Aorta (tissue), 5 donors: ENCODE results near the gene CERT1. TPM values are rescaled to one million over a fixed set of nuclear protein-coding genes. Genes with fewer than 3 reads are reported as not detected.
A peak's percentile ranks its signal among the peaks of the same experiment; 100 is the strongest.
"Not testable (repeated sequence)": the region's sequence is repeated elsewhere in the genome, so short reads cannot be mapped to it uniquely, and the experiment has no call there.

ENCODE experiments used
- ATAC-seq: fragments of 200-7000 bp; cut with Tn5 transposase; one replicate; pipeline ENCODE4 v1.9.1; 2022; ENCODE audit warnings: moderate library complexity; ENCODE audit not compliant: low FRiP score
- DNase-seq, 2 donors: peaks; one replicate each; pipeline ENCODE4 v3.0.0-alpha.2; 2020
- H3K27ac ChIP-seq, 2 donors: one replicate each; pipeline ENCODE4 v1.5.1; 2013; ENCODE audit warnings: low read length in 2 of 2, mild to moderate bottlenecking in 2 of 2, moderate library complexity in 2 of 2, control low read depth in 1 of 2, inconsistent platforms in 1 of 2, low read depth in 1 of 2
- H3K27me3 ChIP-seq, 2 donors: one replicate each; pipeline ENCODE4 v1.6.1; 2013; ENCODE audit warnings: control low read depth in 1 of 2, low read length in 1 of 2, mild to moderate bottlenecking in 1 of 2, moderate library complexity in 1 of 2; ENCODE audit not compliant: insufficient read depth in 2 of 2, control insufficient read depth in 1 of 2
- H3K36me3 ChIP-seq, 2 donors: one replicate each; pipeline ENCODE4 v1.6.1; 2013; ENCODE audit warnings: control low read depth in 1 of 2, low read length in 1 of 2, mild to moderate bottlenecking in 1 of 2; ENCODE audit not compliant: insufficient read depth in 2 of 2, control insufficient read depth in 1 of 2
- H3K4me1 ChIP-seq, 2 donors: one replicate each; pipeline ENCODE4 v1.6.1; 2013; ENCODE audit warnings: low read length in 2 of 2, control low read depth in 1 of 2, mild to moderate bottlenecking in 1 of 2, moderate library complexity in 1 of 2; ENCODE audit not compliant: insufficient read depth in 2 of 2, control insufficient read depth in 1 of 2
- H3K4me3 ChIP-seq, 2 donors: one replicate each; pipeline ENCODE4 v1.5.1; 2013; ENCODE audit warnings: low read length in 2 of 2, control low read depth in 1 of 2, mild to moderate bottlenecking in 1 of 2
- H3K9me3 ChIP-seq: one replicate; pipeline ENCODE4 v1.6.1; 2013; ENCODE audit warnings: mild to moderate bottlenecking, low read length; ENCODE audit not compliant: control insufficient read depth
- WGBS, 2 donors: extraction: QIAGEN DNeasy Blood & Tissue Kit; methylation state at CpG; one replicate each; pipeline ENCODE4 v1.1.7; 2013; 5-methylcytosine and 5-hydroxymethylcytosine counted together
- intact Hi-C, 2 donors: fragments of 100-400 bp; cut with DNase I; formaldehyde crosslinking; loops; one replicate each; pipeline versions ENCODE4 v1.14.2 to v1.15.0; 2022
- polyA plus RNA-seq, 2 donors: library from polyadenylated mRNA; stranded (reverse); fragments of 200-250 nt; gene quantifications; one replicate each; pipeline ENCODE4 v1.2.3, GENCODE V29; 2013
- total RNA-seq, 2 donors: library from RNA; stranded (reverse); fragmentation: NEBNext Ultra II Directional; extraction: Animal tissue kit (Norgen Biotek cat#: 25700); gene quantifications; one replicate each; pipeline ENCODE4 v1.2.1, GENCODE V29; 2021
- donor health status: healthy with polysubstance abuse.
- donor health status: Bipolar disorder and iron deficiency.
- donor health status: DM: no; HTN: no; CAD: no.
- donor health status: DM: no; HTN: no; CAD: no.
- donor health status: DM: yes; HTN: yes; CAD: no.

CERT1 gene
- total and polyA plus RNA-seq, 4 donors: 14.5 to 41.7 (median 24.6) TPM

DNA sequence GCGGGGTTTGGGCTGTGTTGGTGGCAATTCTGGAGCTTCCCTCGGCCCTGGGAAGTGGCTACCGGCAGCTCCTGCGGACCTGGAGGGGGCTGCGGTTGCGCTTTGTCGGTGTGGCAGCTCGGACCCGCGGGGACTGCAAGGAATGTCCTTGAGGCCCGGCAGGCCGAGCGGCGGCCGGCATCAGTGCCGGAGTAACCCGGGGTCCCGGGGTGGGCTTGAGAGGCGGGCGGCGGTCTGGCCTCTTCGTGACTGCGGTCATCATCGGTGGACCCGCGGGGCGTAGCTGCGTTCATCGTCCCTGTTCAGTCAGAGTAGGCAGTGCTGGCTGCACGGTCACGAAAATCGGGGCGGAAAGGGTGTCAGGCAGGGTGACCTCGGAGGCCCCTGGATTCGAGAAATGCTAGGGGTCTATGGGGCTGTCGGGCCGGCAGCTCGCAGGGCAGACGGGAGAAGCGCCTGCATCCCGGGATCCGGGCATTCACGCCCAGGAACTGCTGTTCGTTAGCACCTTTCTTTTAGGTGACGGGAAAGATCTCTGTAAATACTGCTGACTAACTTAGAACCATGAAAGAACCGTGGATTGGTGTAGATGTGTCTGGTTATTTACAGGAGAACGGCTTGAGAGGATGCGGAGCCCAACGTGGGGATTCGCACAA lies 173.9 kb downstream of the CERT1 start:
- ATAC-seq (peak; percentile 56), DNase-seq (peak; percentile 67 to 84)
- Histone ChIP-seq H3K27me3 (no peaks in the 10 kb centered on the region), H3K4me1 (no peaks in the 10 kb centered on the region), H3K36me3 (no peaks in the 10 kb centered on the region), H3K4me3 (peak overlapping the region; percentile 75 to 99), H3K27ac (peak overlapping the region in 1 of 2 donors; percentile 82), H3K9me3 (no peaks in the 10 kb centered on the region)
- intact Hi-C loops: loop anchor here (2.0 to 10.0 kb wide), 8 partner anchors 100 to 573 kb away; partner anchors contain the start of genes ANKRD31 (in 2 of the 2), GFM2 (in 2 of the 2), NSA2 (in 2 of the 2) and CERT1 (in 1 of the 2)
- WGBS, 2 donors: 0 to 1% methylated on average over 49 to 50 of the region's 50 CpGs

DNA sequence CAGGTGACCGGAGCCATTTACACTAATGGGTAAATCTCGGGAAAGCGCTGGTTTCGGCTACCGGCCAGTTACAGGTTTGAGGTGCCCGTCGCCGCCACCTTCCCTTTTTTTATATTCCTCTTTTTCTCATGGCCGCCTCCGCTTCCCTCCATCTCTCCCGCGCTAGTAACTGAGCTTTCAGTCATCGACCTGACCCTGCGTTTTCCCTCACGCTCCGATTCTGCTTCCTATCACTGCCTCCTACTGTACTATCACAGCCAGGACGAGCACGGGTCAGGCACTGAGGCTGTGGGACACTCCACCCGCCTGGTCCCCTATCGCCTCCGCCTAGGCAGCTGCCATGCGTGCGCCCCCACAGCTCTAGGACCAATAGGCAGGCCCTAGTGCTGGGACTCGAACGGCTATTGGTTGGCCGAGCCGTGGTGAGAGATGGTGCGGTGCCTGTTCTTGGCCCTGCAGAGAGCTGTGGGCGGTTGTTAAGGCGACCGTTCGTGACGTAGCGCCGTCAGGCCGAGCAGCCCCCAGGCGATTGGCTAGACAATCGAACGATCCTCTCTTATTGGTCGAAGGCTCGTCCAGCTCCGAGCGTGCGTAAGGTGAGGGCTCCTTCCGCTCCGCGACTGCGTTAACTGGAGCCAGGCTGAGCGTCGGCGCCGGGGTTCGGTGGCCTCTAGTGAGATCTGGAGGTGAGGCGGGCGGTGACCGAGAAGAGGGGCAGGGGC lies 174.7 kb downstream of the CERT1 start, which contains the start of gene HMGCR:
Gene HMGCR (plus strand): TSS at position 606 of the 722 bp plus-strand sequence. CDS start 5,386 bp downstream, outside the sequence.
- intact Hi-C loops: loop anchor here (2.0 to 10.0 kb wide), 8 partner anchors 99 to 572 kb away; partner anchors contain the start of genes ANKRD31 (in 2 of the 2), GFM2 (in 2 of the 2), NSA2 (in 2 of the 2) and CERT1 (in 1 of the 2)
- no peaks in the 10 kb centered on the region for H3K4me1 ChIP-seq
- peak; percentile 99 for ATAC-seq
- no peaks in the 10 kb centered on the region for H3K27me3 ChIP-seq
- no peaks in the 10 kb centered on the region for H3K36me3 ChIP-seq
- peak within 1 kb of the TSS; percentile 75 to 99 for H3K4me3 ChIP-seq
- peak within 1 kb of the TSS in 1 of 2 donors; percentile 82 for H3K27ac ChIP-seq
- no peaks in the 10 kb centered on the region for H3K9me3 ChIP-seq
- 0% methylated on average over 56 of the region's 56 CpGs for WGBS, 2 donors
- DNase-seq: peak; percentile 99

DNA sequence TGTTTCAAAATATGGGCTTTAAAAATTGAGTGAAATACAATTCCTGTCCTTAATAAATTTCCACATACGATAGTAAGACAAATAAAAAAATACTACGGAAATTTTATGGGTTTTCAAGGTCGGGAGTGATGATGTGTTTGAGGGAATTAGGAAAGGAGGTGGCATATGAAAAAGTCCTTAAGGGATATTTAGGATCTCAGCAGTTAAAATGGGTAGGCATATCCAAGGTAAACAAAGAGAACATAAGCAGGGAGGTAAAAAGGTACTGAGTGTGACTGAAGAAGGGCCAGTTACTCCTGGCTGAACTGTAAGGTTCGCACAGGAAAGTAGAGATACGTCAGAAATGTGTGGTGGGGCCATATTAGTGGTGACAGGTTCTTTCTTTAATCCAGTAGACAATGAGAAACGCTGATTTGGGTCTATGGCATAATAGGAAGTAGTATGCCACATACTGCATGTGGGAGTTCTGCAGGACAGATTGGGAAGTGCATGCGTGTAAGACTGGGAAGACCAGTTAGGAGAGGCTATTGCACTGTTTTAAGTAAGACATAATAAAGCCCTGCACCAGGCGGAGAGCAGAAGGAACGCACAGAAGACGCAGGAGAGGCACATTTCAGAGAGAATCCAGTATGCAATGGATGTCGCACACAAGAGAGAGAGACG lies 175.3 kb downstream of the CERT1 start:
- Histone ChIP-seq H3K9me3 (no peaks in the 10 kb centered on the region), H3K36me3 (no peaks in the 10 kb centered on the region), H3K27me3 (no peaks in the 10 kb centered on the region), H3K4me3 (peak overlapping the region; percentile 28 to 45), H3K27ac (peak overlapping the region in 1 of 2 donors; percentile 52), H3K4me1 (no peaks in the 10 kb centered on the region)
- WGBS, 2 donors: 5 to 10% methylated on average over 12 of the region's 12 CpGs
- intact Hi-C loops: loop anchor here (2.0 to 10.0 kb wide), 8 partner anchors 99 to 571 kb away; partner anchors contain the start of genes ANKRD31 (in 2 of the 2), GFM2 (in 2 of the 2), NSA2 (in 2 of the 2) and CERT1 (in 1 of the 2)
- DNase-seq: no peak
- peak; percentile 61 for ATAC-seq

GRCh38 chr5:75335486-75335885 lies 175.9 kb downstream of the CERT1 start:
- Histone ChIP-seq H3K27me3 (no peaks in the 10 kb centered on the region), H3K27ac (no peak overlapping the region), H3K4me1 (no peaks in the 10 kb centered on the region), H3K9me3 (no peaks in the 10 kb centered on the region), H3K4me3 (no peak overlapping the region), H3K36me3 (no peaks in the 10 kb centered on the region)
- DNase-seq (no peak), ATAC-seq (no peak)
- 69 to 75% methylated on average over 2 of the region's 2 CpGs for WGBS, 2 donors
- intact Hi-C loops: loop anchor here (5.0 to 10.0 kb wide), 6 partner anchors 98 to 571 kb away; partner anchors contain the start of genes GFM2 (in 2 of the 2), NSA2 (in 2 of the 2), ANKRD31 (in 1 of the 2) and CERT1 (in 1 of the 2)

GRCh38 chr5:75334413-75334812 lies 177.0 kb downstream of the CERT1 start:
- not testable (repeated sequence) for H3K27ac ChIP-seq, H3K9me3 ChIP-seq, H3K36me3 ChIP-seq, DNase-seq, H3K27me3 ChIP-seq, H3K4me1 ChIP-seq, ATAC-seq, H3K4me3 ChIP-seq
- 74 to 81% methylated on average over 9 to 10 of the region's 10 CpGs for WGBS, 2 donors
- intact Hi-C loops: loop anchor here (10.0 kb wide), 2 partner anchors 240 to 570 kb away; partner anchors contain the start of genes GFM2 (in 1 of the 2) and NSA2 (in 1 of the 2)

GRCh38 chr5:75333759-75334158 lies 177.7 kb downstream of the CERT1 start:
- not testable (repeated sequence) for H3K4me1 ChIP-seq, DNase-seq, H3K9me3 ChIP-seq, ATAC-seq, H3K27me3 ChIP-seq, H3K36me3 ChIP-seq, H3K4me3 ChIP-seq, H3K27ac ChIP-seq
- intact Hi-C loops: loop anchor here (10.0 kb wide), 2 partner anchors 241 to 569 kb away; partner anchors contain the start of genes GFM2 (in 1 of the 2) and NSA2 (in 1 of the 2)
- WGBS, 2 donors: 96 to 98% methylated on average over 18 to 23 of the region's 23 CpGs

DNA sequence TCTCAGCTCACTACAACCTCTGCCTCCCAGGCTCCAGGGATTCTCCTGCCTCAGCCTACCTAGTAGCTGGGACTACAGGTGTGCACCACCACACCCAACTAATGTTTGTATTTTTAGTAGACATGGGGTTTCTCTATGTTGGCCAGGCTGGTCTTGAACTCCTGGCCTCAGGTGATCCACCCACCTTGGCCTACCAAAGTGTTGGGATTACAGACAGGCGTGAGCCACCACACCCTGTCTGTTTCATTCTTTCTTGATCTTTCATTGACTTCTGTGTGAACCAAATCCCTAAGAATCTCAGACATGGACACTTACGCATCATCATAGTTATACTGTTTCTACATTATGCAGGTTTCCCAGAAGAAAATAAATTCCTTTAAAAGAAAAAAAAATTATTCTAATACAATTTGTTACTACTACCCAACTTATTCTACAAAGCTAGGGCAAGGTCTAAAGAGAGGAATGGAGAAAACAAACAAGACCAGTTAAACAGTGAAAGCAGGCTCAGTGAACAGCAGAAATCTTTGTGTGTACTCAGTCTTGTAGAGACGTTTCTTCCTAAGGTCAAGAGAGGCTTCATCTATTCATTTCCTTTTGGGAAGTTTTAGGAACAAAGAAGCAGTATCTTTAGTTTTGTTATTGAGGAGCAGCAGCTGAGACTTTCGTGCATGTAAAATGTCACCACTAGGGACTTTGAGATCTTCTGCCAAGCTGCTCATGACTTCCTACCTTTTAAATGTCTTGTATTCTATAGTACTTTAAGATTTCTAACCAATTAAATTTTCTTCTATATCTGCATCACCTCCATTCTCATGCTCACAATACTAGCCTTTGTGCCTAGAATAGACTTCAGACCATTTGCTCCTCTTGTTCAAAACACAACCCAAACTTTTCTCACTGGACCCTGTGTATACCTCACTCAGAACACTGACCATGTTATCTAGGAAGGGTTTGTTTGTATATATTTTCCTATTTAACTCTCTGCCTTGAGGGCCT lies 180.0 kb downstream of the CERT1 start:
- no peak for ATAC-seq
- Histone ChIP-seq H3K27ac (no peak overlapping the region), H3K9me3 (no peaks in the 10 kb centered on the region), H3K4me1 (no peaks in the 10 kb centered on the region), H3K36me3 (no peaks in the 10 kb centered on the region), H3K4me3 (no peak overlapping the region), H3K27me3 (peaks cover 0 to under 1% of the 10 kb centered on the region in 2 donors)
- intact Hi-C loops: loop anchor here (10.0 kb wide), 2 partner anchors 243 to 567 kb away; partner anchors contain the start of genes GFM2 (in 1 of the 2) and NSA2 (in 1 of the 2)
- WGBS, 2 donors: 65% methylated on average over 4 of the region's 4 CpGs
- DNase-seq: no peak
